ENCODE data around the gene MPPED1.

DNA sequence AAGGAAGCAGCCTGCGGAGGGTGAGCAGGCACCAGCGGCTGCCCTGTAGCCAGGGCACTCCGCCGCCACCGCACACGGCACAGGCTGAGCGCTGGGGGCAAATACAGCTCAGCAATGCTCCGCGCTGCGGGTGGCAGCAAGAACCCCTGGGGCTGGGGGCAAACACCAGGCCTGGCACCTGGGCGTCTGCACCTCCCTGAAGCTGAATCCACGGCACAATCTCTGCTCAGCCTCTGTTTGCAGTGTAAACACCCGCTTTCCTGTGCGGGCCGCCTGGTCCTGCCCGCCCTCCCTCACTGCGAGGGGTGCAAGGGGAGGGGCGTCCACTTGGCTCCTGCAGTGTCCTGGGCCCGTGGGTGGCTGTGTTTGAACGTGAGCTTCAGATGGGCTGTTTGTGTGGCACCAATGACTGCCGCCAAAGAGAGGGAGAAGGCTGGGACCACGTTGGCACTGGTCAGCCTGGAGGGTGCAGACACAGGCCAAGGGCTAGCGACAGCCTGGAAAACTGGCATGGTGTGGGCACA lies 14.8 kb upstream of the MPPED1 start:
- TF ChIP-seq EZH2 (IDR thresholded peaks at IDR 0.05; ENCODE audit: insufficient read depth, low read length) = no peak
- TF ChIP-seq, protein P1, sequence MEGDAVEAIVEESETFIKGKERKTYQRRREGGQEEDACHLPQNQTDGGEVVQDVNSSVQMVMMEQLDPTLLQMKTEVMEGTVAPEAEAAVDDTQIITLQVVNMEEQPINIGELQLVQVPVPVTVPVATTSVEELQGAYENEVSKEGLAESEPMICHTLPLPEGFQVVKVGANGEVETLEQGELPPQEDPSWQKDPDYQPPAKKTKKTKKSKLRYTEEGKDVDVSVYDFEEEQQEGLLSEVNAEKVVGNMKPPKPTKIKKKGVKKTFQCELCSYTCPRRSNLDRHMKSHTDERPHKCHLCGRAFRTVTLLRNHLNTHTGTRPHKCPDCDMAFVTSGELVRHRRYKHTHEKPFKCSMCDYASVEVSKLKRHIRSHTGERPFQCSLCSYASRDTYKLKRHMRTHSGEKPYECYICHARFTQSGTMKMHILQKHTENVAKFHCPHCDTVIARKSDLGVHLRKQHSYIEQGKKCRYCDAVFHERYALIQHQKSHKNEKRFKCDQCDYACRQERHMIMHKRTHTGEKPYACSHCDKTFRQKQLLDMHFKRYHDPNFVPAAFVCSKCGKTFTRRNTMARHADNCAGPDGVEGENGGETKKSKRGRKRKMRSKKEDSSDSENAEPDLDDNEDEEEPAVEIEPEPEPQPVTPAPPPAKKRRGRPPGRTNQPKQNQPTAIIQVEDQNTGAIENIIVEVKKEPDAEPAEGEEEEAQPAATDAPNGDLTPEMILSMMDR (IDR thresholded peaks at IDR 0.05; ENCODE audit: insufficient read depth, low read depth, low read length) = no peak

Measured in astrocyte (in vitro differentiated cells and primary cell).